ENCODE measurements around the gene STXBP5.

DNA sequence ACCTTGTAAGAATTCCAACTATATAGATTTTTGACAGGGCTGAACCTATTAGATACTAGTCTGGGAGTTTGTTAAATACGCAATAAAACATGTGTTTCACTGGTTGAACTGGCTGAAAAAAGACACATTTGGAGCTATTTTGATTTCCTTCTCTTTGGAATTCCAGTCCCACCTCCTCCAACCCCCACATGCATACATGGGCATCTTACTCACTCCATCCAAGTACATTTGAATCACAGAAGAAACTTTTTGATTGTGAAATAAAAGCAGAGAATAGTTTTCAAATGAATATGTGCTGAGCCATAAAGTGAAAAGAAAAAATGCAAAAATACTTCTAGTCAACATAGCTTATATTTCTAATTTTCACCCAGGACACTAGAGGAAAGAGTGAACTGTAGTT, 33.9 kb upstream of the STXBP5 start:
- TF ChIP-seq POLR2A (IDR thresholded peaks at IDR 0.05; ENCODE audit: low read length): no peak
- TF ChIP-seq GATA1 (IDR thresholded peaks at IDR 0.05; ENCODE audit: low read depth, low read length): no peak
